GM11168 (cell line): Measurements from ENCODE around the gene TSPEAR.

ENCODE experiments used
- in situ Hi-C: fragments of 300-500 bp; cut with MboI; formaldehyde crosslinking; loops from one replicate; pipeline ENCODE4 v1.12.0; 2022; ENCODE audit warnings: low sequenced_read_pairs; ENCODE audit not compliant: unreplicated experiment

Gene TSPEAR

DNA sequence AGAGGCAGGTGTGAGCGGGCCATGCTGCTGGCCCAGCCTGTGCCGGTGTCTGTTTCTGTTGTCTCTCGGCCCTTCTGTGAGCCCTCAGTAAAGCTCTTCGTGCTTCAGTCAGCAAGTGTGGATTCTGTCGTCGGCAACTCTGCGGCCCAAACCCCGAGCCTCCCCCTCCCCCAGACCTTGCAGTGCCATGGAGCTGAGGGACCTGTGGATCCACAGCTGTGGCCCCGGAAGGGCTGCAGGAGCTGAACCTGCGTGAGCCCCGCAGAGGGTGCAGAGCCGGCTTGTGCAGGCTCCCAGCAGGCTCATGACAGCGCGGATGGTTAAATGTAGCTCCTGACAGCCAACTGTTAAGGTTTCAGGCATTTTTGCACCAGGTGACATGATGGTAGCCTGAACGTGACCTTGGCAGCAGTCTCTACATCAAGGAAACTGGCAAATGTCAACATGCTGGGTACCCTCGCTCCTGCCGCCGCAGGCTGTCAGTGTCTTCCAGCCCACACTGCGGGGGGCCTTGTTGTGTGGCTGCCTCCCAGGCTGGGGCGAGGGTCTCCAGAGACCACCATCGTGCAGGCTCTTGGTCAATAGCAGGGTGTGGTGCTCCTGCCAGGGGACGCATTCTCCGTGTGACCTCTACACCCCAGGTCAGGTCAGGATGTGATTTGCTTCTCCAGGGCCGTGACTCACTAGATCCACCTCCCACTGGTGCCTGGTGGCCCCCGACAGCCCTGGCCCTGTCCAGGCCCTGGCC, 249.1 kb downstream of the TSPEAR start:
- in situ Hi-C loops = no loop called here

DNA sequence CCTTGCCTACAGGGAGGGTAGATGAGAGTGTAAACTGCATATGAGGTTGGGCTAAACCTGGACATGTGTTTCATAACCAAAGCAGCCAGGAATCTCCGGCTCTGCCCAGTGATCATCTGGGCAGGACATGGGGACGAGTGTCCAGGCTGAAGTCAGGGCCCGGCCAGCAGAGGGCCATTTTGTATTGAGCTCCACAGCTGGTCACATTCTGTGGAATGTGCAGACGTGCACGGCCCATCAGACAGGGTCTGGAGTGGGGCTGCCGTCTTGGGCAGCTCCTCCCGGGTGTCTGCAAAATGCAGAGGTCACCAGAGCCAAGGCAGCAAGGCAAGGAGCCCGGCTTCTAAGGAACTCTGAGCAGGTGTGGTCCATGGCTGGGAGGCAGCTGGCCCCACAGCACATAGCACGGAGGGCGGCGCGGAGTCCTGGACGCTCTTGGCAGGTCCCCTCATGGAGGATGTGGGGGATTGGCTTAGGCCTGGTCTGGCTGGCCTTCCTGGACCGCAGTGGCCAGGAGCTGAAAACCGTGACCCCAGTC, 249.8 kb downstream of the TSPEAR start:
- in situ Hi-C loops = no loop called here

DNA sequence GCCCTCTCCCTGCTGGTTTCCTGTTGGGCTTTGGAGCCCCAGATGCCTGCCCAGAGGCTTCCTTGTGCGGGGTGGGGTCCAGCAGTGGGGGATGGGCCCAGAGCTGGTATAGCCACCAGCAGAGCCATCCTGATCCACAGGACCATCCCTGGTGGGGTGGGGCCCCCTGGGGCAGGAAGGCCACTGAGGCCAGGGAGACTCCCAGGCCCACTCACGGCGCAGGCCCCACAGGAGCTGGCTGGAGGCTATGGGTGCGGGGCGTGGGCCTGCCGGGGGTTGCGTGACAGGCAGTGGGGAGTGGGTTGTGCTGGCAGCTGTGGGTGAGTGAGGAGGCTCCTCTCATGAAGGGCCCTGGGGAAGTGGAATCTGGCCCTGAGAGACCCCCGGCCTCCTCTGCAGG, 250.4 kb downstream of the TSPEAR start:
- in situ Hi-C loops = no loop called here

DNA sequence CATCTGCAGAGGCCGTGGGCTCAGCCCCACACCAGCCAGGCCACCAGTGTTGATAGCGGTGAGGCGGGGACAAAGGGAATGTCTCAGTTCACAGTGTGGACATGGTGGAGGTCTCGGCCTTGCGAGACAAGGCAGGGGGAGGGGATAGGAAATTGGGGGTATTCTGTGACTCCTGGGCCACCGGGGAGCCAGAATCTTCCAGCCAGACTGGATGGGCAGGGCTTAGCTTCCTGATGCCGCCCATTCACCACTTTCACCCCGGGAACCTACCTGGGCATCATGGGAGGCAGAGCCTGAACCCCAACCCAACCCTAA, 251.0 kb downstream of the TSPEAR start:
- in situ Hi-C loops = no loop called here

DNA sequence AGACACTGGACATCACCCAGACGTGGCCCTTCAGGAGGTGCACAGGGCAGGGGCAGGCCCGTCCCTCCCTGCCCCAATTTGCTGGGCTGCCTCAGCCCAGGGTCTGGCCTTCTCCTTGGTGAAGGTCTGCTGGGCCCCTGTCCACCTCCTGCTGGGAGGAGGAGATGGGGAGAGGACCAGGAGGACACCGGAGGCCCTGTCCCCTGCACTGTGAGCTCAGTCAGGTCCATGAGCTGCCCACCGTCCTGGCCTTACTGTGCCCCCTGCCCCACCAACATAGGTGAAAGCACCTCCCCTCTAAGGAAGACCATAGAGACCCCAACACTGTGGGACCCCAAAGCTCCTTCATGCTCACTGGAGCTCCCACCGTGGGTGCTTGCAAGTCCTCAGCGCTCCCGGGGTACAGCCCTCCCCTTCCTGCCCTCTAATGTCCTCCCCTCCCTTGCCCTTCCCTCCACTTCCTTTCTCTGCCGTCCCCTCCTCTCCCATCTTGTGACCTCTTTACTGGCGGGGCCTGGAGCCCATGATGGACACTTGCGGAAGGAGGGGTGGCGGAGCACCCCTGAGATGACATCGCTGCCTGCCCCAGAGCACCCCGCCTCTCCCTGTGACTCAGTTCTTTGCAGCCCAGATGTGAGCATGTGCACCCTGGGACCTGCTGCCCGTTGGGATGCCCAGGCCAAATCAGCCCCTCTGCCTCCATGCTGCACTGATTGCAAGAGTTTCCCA, 251.5 kb downstream of the TSPEAR start:
- in situ Hi-C loops = no loop called here

DNA sequence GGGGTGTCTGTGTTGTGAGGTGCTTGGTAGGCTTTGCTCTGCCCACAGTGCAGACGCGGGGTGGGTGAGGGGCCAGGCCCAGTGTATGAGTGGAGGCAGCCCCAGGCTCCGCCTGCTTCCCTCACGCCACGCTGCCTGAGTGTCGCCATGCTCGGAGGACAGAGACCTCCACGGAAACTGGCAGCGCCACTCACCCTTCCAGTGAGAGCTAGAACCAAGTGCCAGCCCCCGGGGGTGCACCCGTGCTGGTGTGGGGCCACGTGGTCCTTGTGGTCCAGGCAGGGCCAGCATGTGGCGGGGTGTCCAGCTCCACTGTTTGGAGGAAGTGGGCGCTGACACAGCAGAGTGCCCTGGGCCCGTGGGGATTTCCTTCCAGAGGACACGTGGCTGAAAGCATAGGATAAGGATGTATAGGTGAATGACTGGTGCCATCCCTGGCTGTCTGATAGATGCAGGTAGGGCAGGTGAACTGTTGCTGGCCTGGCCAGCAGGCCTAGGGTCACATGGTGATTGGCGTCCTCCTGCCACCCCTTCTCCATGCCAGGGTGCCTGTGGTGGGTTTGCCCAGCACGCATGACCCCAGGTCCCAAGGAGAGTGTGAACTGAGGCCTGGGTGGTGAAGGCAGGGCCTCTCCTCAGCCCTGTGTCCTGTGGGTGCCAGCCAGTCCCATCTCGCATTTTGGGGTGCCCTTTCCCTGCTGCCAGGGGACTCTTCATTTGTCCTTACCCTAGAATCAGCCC, 252.2 kb downstream of the TSPEAR start:
- in situ Hi-C loops = no loop called here

DNA sequence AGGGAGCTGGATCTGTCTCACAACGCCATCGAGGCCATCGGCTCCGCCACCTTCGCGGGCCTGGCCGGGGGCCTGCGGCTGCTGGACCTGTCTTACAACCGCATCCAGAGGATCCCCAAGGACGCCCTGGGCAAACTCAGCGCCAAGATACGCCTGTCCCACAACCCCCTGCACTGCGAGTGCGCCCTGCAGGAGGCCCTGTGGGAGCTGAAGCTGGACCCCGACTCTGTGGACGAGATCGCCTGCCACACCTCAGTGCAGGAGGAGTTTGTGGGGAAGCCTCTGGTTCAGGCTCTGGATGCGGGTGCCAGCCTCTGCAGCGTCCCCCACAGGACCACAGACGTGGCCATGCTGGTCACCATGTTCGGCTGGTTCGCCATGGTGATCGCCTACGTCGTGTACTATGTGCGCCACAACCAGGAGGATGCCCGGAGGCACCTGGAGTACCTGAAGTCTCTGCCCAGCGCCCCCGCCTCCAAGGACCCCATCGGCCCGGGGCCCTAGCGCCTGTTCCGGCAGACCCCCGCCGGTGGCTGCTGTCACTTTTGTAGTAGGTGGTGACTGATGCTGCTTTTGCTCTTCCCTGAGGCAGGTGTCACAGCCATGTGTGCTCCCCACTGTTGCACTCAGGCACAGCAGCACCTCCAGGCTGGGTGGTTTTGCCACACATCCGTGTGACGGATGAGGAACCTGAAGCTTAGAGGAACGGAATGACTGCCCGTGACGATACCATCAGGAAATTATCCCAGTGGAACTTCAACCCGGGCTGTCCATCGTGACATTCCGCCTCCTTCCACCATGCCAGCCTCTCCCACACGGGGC, 254.2 kb downstream of the TSPEAR start:
- in situ Hi-C loops = no loop called here

DNA sequence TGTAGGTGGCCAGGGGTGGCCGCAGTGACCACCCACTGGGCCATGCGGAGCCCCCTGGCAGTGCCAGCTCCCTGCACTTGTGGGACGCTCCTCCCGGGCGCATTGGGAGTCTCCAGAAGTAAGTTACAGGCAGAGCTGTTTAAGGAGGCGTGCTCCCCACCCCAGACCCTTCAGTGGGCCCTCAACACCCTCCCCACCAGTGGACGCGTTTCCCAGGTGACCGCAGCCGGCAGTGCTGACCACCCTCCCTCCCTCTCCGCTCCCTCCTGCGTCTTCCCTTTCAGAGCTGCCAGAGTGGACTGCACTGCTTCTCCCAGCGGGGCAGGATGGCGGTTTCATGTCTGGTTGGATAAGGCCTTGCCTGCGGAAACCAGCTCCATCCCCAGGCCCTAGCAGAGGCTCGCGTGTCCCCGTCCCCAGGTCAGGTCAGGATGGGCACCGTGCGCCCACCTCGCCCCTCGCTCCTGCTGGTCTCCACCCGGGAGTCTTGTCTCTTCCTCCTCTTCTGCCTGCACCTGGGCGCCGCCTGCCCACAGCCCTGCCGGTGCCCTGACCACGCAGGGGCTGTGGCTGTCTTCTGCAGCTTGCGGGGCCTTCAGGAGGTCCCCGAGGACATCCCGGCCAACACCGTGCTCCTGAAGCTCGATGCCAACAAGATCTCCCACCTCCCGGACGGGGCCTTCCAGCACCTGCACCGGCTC, 255.0 kb downstream of the TSPEAR start:
- in situ Hi-C loops = no loop called here

DNA sequence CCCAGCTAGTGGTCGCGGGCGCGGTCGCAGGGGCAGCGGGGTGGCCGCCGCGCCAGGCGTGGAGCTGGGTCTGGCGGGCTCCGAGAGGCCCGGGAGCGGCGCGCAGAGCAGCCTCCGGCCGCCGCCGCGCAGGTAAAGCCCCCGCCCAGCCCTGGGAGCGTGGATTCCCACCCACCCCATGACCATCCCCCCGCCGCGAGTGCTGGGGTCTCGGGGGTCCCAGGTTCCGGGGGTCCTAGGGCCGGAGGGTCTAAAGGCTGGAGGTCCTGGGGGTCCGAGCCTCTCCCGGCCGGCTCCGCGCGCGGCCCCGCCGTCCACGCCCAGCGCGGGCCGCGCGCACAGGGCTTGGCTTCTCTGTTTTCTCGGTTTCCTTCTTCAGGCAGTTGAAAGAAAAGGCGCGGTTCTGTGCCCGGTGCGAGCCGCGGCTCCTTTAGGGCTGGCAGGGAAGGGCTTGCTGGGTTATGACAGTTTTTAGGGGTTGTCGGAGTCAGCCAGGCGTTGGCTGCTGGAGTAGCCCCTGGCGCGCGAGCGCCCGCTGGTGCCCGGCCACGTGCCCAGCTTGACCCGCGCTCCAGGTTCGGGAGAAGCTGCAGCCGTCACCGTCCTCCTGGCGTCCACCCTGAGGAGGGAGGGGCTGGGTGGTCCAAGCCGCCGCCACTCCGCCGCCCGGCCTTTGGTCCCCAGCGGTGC, 255.7 kb downstream of the TSPEAR start:
- in situ Hi-C loops = no loop called here

DNA sequence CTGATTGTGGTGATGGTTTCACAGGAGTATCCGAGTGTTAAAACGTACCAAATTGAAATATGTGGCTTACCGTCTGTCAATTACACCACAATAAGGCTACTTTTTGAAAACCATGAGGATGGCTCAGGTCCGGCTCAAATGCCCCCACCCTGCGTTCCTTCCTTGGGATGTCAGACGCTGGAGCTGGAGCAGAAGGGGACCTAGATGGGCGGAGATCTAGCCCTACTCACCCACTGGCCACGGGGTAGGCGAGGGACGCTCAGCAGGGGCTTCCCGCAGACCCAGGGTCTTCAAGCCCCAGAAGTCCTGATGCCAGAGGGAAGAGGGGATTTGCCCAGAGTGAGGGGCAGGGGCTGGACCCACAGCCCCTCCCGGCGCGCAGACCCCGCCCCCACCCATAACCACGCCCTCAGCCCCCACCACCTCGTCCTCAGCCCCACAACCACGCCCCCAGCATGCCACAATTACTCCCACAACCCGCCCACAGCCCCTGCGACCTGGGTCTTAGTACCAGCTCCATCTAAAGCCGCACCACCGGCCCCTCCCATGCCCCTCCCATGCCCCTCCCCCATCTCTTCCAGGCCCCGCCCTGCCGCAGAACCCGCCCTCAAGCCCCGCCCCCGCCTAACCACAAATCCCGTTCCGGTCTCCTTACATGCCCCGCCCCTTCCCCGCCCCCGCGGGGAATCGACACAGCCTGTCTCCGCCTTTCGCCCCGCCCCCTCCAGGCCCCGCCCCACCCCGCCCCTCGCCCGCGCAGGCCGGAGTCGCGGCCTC, 256.4 kb downstream of the TSPEAR start, which contains the start of gene LRRC3:
Gene LRRC3, plus strand, starts transcription at position 764 of the 777 bp plus-strand sequence. CDS start 1,135 bp downstream, outside the sequence.
- in situ Hi-C loops = no loop called here

DNA sequence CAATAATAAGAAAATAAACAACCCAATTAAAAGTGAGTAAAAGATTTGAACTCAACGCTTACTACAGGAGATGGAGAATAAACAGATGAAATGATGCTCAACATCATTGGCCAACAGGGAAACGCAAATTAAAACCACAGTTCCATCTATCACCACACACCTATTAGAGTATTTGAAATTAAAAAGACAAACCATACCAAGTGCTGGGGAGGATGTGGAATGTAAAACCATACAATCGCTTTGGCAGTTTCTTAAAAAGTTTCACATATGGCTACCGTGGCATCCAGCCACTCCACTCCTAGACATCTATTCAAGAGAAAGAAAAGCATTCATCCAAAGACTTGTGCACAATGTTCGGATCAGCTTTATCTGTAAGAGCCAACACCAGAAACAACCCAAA, 257.3 kb downstream of the TSPEAR start:
- in situ Hi-C loops = no loop called here

DNA sequence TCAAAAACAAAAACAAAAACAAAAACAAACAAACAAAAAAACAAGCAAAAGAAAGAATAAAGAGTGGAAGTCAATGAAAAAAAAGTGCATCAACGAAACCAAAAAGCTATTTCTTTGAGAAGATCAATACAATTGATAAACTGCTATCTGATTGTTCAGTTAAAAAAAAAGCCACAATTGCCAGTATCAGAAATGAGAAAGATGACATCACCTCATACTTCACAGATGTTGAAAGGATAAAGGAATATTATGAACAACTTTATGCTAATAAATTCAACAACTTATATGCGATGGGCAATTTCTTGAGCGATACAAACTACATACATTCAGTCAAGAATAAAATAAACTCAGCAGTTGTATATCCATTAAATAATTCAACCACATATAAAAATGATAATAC, 258.3 kb downstream of the TSPEAR start:
- in situ Hi-C loops = no loop called here

DNA sequence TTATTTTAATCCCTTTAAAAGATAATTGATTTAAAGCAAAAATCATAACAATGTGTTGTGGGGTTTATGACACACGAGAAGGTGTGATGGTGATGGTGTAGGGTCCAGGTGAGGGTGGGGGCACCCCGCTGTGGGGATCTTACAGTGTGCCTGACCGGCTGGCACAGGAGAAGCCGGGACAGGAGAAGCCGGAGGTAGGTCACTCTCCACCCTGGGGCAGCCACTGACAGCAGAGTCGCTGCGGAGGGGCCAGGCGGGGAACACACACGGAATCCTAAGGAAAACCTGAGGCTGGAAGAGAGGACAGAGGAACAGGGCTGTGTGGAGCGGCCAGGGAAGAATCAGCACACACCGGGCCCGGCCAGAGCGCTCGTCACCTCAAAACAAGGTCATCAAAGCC, 260.4 kb downstream of the TSPEAR start:
- in situ Hi-C loops = no loop called here

DNA sequence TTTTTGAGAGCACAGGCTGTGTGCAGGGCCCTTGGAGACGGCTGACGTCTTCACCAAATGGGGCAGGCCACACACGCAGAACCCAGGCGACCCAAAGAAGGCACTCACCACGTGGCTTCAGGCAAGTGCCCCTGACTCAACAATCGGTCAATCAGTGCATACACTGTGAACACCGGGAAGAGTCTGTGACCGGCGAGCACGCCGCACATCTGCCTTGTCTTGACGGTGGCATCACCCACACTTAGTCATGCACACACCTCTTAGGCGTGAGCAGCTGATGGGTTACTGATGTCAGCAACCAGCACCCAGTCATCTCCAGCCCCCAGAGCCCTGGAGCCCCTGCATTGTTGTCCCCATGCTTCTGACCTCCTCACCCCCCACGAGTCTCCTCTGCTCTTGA, 261.0 kb downstream of the TSPEAR start:
- in situ Hi-C loops = no loop called here

DNA sequence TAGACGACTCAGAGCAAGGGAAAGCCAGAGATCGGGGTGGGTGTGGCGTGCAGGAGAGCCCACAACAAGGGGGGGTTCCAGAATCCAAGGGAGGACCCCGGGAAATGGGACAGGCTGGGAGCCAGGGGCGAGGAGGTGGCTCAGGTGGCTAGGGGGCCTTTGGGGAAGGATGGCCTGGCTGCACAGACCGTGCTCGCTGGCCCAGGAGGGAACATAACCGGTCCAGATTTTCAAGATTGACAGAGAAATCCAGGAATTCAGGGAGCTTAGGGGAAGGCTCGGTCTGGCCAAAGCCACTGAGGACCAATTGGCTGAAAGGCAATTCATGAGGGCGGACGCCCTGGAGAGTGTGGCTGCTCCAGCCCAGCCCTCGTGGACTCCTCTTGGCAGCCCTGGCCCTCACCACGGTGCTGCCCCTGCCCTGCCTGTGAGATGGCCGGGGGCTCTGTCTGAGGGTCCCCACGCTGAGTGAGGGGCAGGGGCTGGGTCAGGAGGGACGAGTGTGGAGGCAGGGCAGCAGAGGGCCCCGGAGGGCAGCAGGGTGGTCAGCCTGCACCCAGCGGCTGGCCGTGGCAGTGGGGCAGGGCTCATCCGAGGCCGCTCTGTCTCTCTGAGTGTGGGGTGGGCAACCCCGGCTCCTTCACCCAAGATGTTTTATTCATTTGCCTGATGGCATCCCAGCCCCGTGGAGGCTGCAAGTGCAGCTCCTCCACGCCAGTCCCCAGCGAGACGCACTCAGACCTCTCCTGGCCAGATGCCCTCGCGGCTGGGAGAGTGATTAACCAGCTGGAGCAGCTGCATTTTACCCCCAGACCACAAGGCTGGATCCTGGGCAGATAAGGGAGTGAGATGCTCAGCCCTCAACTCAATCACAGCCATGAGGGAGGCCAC, 261.7 kb downstream of the TSPEAR start:
- in situ Hi-C loops = no loop called here

DNA sequence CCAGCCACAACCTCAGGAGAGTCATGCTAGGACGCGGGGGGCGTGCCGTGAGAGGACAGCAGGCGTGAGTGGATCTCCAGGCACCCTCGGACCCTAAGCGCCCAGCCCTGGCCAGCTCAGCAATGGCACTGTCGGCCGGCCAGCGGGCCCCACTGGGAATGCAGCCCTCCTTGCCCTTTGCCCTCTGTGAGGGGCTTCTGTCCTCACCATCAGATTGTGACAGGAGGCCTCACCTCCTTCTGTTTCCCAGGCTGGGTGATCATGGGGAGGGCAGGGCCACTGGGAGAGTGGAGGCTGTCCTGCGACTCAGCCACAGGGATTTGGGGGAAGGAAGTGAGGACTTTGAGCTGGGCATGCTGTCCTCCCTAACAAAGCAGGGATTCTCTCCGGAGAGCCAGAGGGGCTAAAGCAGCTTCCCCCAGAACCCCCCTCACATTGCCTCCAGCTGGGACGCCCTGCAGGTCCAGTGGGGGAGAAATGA, 262.7 kb downstream of the TSPEAR start:
- in situ Hi-C loops = no loop called here
